MV-4-11 (cell line): ENCODE measurements around the gene KLHDC2.
"Not testable (repeated sequence)": the region's sequence is repeated elsewhere in the genome, so short reads cannot be mapped to it uniquely, and the experiment has no call there.

Source experiments
- DNase-seq: peaks from one replicate; lab custom pipeline; 2025; lab: John Stamatoyannopoulos, UW

Gene KLHDC2

DNA sequence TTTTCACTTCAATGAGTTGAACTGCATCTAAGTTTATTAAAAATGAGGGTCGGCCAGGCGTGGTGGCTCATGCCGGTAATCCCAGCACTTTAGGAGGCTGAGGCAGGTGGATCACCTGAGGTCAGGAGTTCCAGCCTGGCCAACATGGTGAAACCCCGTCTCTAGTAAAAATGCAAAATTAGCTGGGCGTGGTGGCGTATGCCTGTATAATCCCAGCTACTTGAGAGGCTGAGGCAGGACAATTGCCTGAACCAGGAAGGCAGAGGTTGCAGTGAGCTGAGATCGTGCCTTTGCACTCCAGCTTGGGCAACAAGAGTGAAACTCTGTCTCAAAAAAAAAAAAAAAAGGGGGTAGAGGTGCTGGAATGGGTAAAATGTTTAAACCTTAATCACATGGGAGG is 13.1 kb downstream of the KLHDC2 start:
- DNase-seq: not testable (repeated sequence)

DNA sequence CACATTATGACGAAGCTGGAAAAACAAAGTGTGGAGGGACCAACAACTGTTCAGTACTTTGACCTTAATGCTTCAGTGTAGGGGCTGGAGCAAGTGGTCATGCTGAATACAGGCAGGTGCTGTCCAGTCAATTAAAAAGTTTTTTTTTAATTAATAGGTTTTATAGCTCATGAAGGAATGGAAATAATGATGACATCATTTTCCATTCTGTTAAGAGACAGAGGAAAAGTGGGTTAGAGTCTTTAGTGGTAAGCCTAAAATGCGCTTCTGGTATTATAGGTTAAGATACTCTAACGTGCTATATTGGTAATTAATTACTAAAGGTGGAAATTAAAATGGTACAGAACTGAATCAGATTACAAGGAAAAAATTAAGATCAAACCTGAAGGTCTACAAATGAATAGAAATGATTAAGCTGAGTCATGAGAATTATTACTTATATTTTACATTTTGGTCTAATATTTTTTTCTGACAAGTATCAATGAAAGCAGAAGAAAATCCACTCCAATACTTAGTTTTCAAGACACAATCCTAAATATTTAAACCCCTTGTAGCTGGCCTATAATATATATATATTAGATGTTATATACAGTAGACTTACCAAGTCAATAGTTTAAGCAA is 15.6 kb downstream of the KLHDC2 start:
- DNase-seq: no peak

DNA sequence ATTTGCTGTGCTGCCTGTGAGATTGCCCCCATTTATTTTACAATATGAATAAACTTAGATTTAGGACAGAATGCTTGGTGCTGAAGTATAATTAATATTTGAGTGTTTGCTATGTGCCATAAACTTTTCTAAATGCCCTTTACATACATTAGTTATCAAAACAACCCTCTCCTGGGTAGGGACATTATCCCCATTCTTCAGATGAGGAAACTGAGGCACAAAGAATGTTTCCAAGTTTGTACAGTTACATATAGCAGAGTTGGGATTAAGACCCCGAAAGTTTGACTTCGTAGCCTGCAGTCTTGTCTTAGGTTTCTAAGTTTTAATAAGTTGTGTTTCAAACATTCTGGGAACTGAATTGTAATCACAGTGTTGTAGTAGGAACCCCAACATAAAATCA is 18.4 kb downstream of the KLHDC2 start:
- DNase-seq: no peak

- no peak for DNase-seq
Observed at GRCh38 chr14:49792618-49793017, 24.7 kb downstream of the KLHDC2 start.

- no peak for DNase-seq
Observed at GRCh38 chr14:49796025-49796424, 28.1 kb downstream of the KLHDC2 start.

- no peak for DNase-seq
Observed at GRCh38 chr14:49808780-49809179, 40.8 kb downstream of the KLHDC2 start.

DNA sequence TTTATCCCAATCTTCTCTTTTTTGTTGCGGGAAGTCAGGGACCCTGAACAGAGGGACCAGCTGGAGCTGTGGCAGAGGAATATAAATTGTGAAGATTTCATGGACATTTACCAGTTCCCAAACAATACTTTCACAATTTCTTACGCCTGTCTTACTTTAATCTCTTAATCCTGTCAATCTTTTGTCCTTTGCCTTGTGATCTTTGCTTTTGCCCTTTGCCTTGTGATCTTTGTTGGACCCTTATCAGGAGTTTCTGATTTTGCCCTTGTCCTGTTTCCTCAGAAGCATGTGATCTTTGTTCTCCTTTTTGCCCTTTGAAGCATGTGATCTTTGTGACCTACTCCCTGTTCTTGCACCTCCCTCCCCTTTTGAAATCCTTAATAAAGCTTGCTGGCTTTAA is 48.2 kb downstream of the KLHDC2 start:
- DNase-seq: not testable (repeated sequence)

GRCh38 chr14:49816844-49817243 is 48.9 kb downstream of the KLHDC2 start:
- DNase-seq: no peak

- no peak for DNase-seq
Observed at GRCh38 chr14:49820176-49820575, 52.2 kb downstream of the KLHDC2 start.

GRCh38 chr14:49828640-49829039 is 60.7 kb downstream of the KLHDC2 start:
- DNase-seq: no peak
